ENCODE data around the gene GAS2L1. TPM values are rescaled to one million over a fixed set of nuclear protein-coding genes. Genes with fewer than 3 reads are reported as not detected.

Gene GAS2L1
- total RNA-seq, 3 donors from 2014 or later = 19.7 to 34.7 (median 24.7) TPM

- DNase-seq (no peak), ATAC-seq (no peak)
- H3K9me3 ChIP-seq = no peaks in the 10 kb centered on the region
- no peak for TF ChIP-seq CTCF (IDR thresholded peaks at IDR 0.05)
- H3K4me3 ChIP-seq = peak overlapping the region; percentile 56
- H3K36me3 ChIP-seq (ENCODE audit: low read depth) = no peaks in the 10 kb centered on the region
- intact Hi-C loops (cut with DNase I, micrococcal nuclease) = no loop called here
- peaks cover 27% of the 10 kb centered on the region for H3K4me1 ChIP-seq (ENCODE audit: low read depth)
Observed at GRCh38 chr22:29267462-29267857, 39.0 kb upstream of the GAS2L1 start.

DNA sequence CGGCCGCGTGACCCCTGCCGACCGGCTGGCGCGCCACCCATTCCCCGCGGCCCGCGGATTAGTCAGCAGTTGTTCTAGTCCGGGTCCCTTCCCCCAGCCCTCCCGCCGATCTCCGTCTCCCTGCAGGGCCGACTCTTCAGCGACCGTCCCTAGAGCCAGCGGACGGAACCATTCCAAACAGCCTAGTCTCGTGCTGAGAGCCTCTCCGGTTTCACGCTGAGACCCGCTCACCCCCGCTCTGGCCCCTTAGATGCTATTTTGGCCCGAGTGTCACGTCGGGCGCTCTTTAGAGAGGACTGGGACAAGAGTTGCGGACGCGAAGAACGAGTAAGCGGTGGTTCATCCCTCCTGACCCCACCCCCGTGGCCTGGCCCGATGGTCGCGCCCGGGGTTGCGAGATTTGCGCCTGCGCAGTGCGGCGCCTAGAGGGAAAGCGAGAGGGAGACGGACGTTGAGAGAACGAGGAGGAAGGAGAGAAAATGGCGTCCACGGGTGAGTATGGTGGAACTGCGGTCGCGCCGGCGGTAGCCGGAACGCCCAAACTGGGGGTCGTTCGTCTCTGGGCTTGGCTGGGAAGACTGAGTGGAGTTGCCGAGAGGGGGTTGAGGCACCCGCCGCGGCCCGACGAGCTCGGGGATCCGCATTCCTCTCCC, 38.5 kb upstream of the GAS2L1 start, which contains the start of the genes EWSR1 and RHBDD3:
TSS of gene EWSR1 (plus strand) at position 411 of the 653 bp plus-strand sequence. CDS start at position 480, 69 bp downstream.
TSS of gene RHBDD3 (minus strand) at position 124 of the 653 bp plus-strand sequence. CDS start 2,355 bp downstream, outside the sequence.
- peak; percentile 95 to 98 (median 97) for DNase-seq
- H3K4me1 ChIP-seq (ENCODE audit: low read depth) = peaks cover 33% of the 10 kb centered on the region
- peak within 1 kb of the TSS; percentile 56 for H3K4me3 ChIP-seq
- intact Hi-C loops (cut with DNase I, micrococcal nuclease) = no loop called here
- ATAC-seq = peak; percentile 92
- H3K9me3 ChIP-seq = no peaks in the 10 kb centered on the region
- H3K36me3 ChIP-seq (ENCODE audit: low read depth) = no peaks in the 10 kb centered on the region
- TF ChIP-seq CTCF (IDR thresholded peaks at IDR 0.05) = no peak

DNA sequence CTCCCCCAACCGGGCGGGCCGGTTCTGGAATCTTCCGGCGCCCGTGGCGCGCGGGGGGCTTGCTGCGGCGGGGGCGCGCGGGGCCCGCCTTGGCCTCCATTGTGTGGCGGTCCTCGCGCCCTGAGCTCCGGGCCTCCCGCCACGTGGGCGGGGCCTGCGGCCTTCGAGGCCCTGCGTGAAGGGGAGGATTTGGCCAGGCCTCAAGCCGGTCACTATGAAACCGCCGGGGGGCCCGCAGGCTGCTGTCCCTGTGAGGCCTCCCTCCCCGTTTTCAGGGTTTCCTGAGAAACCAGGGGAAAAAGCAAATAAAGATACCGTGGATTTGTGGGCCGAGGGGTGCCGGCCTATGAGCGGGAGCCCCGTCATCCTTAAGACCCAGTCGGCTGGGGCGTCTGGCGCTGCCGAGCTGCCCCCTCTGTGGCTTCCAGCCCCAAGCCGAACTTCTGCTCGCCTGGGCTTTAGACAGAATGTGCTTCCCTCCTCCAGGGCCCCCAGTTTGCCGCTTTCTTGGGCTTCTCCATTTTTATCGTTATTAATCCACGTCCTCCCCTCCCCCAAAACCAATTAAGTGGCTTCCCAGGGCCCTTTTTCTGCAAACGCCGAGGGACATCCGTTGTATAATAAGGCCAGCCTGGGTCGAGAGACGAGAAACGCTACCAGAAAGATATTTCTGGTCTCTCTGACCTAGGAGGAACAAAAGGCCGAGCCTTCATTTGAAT, 37.8 kb upstream of the GAS2L1 start:
- Histone ChIP-seq H3K4me1 (ENCODE audit: low read depth) (peaks cover 34% of the 10 kb centered on the region), H3K36me3 (ENCODE audit: low read depth) (no peaks in the 10 kb centered on the region), H3K4me3 (peak overlapping the region; percentile 56), H3K9me3 (no peaks in the 10 kb centered on the region)
- intact Hi-C loops (cut with DNase I, micrococcal nuclease) = no loop called here
- no peak for TF ChIP-seq CTCF (IDR thresholded peaks at IDR 0.05)
- peak; percentile 60 to 75 (median 69) for DNase-seq
- ATAC-seq = peak; percentile 55

- Histone ChIP-seq H3K36me3 (ENCODE audit: low read depth) (no peaks in the 10 kb centered on the region), H3K4me1 (ENCODE audit: low read depth) (peaks cover 34% of the 10 kb centered on the region), H3K9me3 (no peaks in the 10 kb centered on the region), H3K4me3 (peak overlapping the region; percentile 56)
- ATAC-seq (no peak), DNase-seq (no peak)
- intact Hi-C loops (cut with DNase I, micrococcal nuclease) = no loop called here
- TF ChIP-seq CTCF (IDR thresholded peaks at IDR 0.05) = no peak
Observed at GRCh38 chr22:29269230-29269604, 37.2 kb upstream of the GAS2L1 start.

DNA sequence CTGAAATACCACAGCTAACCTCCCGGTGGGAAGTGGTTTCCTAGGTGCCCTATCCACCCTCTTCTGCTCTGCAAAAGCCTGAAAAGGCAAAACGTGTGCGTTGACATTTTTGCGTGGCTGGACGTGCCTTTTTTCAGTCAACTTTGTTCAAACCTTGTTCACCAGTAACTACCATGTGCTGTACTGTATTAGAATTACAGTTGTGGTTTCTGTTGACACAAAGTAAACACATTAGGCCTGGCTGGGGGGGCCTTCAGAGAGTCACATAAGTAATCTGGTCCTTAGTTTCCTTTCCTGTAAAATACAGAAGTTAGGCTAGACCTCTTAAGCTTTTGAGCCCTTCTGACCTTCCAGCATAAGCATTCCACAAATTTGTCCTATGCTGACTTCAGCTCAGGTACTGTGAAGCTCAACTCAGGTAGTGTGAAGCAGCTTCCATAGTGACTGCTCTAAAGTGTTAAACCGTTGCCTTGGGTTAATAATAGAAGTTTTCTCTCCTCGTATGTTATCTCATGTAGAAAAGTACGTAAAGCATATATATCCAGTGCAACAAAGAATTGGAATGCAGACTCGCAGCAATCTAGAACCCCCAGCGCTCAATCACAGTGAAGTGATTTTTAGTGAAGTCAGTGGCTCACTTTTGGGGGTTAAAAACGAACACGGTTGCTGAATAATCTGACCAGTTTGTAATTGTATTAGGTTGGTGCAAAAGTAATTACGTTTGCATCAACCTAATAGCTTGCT, 36.5 kb upstream of the GAS2L1 start:
- no peak for TF ChIP-seq CTCF (IDR thresholded peaks at IDR 0.05)
- DNase-seq = peak in 1 of 3 donors; percentile 46

More for the DNA sequence above, 36.5 kb upstream of the GAS2L1 start:
- Histone ChIP-seq H3K36me3 (ENCODE audit: low read depth) (no peaks in the 10 kb centered on the region), H3K9me3 (no peaks in the 10 kb centered on the region), H3K4me1 (ENCODE audit: low read depth) (peaks cover 36% of the 10 kb centered on the region), H3K4me3 (no peak overlapping the region)
- no peak for ATAC-seq
- intact Hi-C loops (cut with DNase I, micrococcal nuclease) = no loop called here

Data from mucosa of descending colon (tissue), 3 donors.